GM18517 (cell line): ENCODE data around the gene ZNF112.

ENCODE experiments used
- ATAC-seq: cut with Tn5 transposase; IDR thresholded peaks from one replicate; pipeline ENCODE4 v1.9.1; 2021; ENCODE audit warnings: mild to moderate bottlenecking, moderate library complexity; ENCODE audit not compliant: unreplicated experiment

Gene ZNF112

GRCh38 chr19:44284968-44285367, 71.5 kb downstream of the ZNF112 start:
- no peak for ATAC-seq

- ATAC-seq = no peak
Observed at GRCh38 chr19:44282846-44283245, 73.6 kb downstream of the ZNF112 start.

- no peak for ATAC-seq
Observed at GRCh38 chr19:44280916-44281315, 75.6 kb downstream of the ZNF112 start.

- ATAC-seq = no peak
Observed at GRCh38 chr19:44278181-44278690, 78.2 kb downstream of the ZNF112 start.

- no peak for ATAC-seq
Observed at GRCh38 chr19:44277331-44277730, 79.1 kb downstream of the ZNF112 start.
